ENCODE measurements around the gene NADSYN1. TPM values are rescaled to one million over a fixed set of nuclear protein-coding genes. Genes with fewer than 3 reads are reported as not detected.
"Not testable (repeated sequence)": the region's sequence is repeated elsewhere in the genome, so short reads cannot be mapped to it uniquely, and the experiment has no call there.

Gene NADSYN1
- total RNA-seq, 1 experiment from 2014 or later: 35.5 TPM

- no peak overlapping the region for H3K27ac ChIP-seq (ENCODE audit: low read depth, low read length, poor library complexity, severe bottlenecking)
- no peaks in the 10 kb centered on the region for H3K4me1 ChIP-seq (ENCODE audit: insufficient read depth, low read length, poor library complexity, severe bottlenecking)
- no peak overlapping the region for H3K4me3 ChIP-seq (ENCODE audit: low read depth, low read length, poor library complexity, severe bottlenecking)
- DNase-seq (ENCODE audit: low spot score): no peak
- H3K27me3 ChIP-seq (replicated peaks; ENCODE audit: insufficient read depth, low read depth, low read length, poor library complexity): no peaks in the 10 kb centered on the region
- no TSS peak for BruUV-seq (replicated peaks)
- no peak for TF ChIP-seq EZH2 (IDR thresholded peaks at IDR 0.05; ENCODE audit: borderline replicate concordance, low read depth, low read length, poor library complexity, severe bottlenecking)
- TF ChIP-seq, protein P1, sequence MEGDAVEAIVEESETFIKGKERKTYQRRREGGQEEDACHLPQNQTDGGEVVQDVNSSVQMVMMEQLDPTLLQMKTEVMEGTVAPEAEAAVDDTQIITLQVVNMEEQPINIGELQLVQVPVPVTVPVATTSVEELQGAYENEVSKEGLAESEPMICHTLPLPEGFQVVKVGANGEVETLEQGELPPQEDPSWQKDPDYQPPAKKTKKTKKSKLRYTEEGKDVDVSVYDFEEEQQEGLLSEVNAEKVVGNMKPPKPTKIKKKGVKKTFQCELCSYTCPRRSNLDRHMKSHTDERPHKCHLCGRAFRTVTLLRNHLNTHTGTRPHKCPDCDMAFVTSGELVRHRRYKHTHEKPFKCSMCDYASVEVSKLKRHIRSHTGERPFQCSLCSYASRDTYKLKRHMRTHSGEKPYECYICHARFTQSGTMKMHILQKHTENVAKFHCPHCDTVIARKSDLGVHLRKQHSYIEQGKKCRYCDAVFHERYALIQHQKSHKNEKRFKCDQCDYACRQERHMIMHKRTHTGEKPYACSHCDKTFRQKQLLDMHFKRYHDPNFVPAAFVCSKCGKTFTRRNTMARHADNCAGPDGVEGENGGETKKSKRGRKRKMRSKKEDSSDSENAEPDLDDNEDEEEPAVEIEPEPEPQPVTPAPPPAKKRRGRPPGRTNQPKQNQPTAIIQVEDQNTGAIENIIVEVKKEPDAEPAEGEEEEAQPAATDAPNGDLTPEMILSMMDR (conservative IDR thresholded peaks at IDR 0.05; ENCODE audit: low read depth, low read length): no peak
- intact Hi-C loops (cut with micrococcal nuclease; ENCODE audit: unreplicated experiment): no loop called here
- no peaks in the 10 kb centered on the region for H3K9me3 ChIP-seq (ENCODE audit: low read depth, low read length, poor library complexity, severe bottlenecking)
- ChIA-PET CTCF (no interaction called here), POLR2A (ENCODE audit: low non-redundant PET) (no interaction called here)
- H3K36me3 ChIP-seq (ENCODE audit: insufficient read depth, low read length, poor library complexity, severe bottlenecking): no peaks in the 10 kb centered on the region
These were observed 86.0 kb downstream of the NADSYN1 start for GRCh38 chr11:71539017-71539416.

- CTCF ChIA-PET; intact Hi-C loops (cut with micrococcal nuclease; ENCODE audit: unreplicated experiment); H3K36me3 ChIP-seq (ENCODE audit: insufficient read depth, low read length, poor library complexity, severe bottlenecking); BruUV-seq (replicated peaks); H3K9me3 ChIP-seq (ENCODE audit: low read depth, low read length, poor library complexity, severe bottlenecking); DNase-seq (ENCODE audit: low spot score); H3K4me3 ChIP-seq (ENCODE audit: low read depth, low read length, poor library complexity, severe bottlenecking); H3K4me1 ChIP-seq (ENCODE audit: insufficient read depth, low read length, poor library complexity, severe bottlenecking); POLR2A ChIA-PET (ENCODE audit: low non-redundant PET); H3K27me3 ChIP-seq (replicated peaks; ENCODE audit: insufficient read depth, low read depth, low read length, poor library complexity); H3K27ac ChIP-seq (ENCODE audit: low read depth, low read length, poor library complexity, severe bottlenecking): not testable (repeated sequence)
These were observed 87.0 kb downstream of the NADSYN1 start for GRCh38 chr11:71539971-71540370.

DNA sequence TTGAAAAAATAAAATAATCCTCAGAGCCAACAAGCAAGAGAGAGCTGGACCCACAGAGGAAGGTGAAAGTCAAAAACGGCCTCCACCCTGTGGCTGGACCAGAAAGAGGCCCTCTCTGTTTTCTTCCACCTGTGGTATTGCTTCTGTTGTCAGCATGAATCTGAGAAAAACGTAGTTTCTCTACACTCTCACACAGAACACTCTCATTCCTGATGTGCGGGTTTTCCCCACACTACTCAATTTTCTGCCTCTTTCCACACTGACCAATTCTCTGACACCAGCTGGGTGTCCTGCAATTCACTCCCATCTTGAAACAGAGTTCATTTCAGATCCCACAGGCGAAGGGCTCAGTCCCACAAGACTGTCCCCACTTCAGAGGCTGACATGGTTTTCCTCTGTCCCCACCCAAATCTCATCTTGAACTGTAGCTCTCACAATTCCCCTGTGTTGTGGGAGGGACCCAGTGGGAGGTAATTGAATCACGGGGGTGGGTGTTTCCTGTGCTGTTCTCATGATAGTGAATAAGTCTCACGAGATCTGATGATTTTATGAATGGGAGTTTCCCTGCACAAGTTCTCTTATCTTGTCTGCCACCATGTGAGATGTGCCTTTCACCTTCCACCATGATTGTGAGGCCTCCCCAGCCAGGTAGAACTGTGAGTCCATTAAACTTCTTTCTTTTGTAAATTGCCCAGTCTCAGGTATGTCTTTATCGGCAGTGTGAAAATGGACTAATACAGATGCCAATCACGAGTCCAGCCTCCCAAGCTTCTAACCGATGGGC lies 87.7 kb downstream of the NADSYN1 start:
- H3K4me3 ChIP-seq (ENCODE audit: low read depth, low read length, poor library complexity, severe bottlenecking); H3K9me3 ChIP-seq (ENCODE audit: low read depth, low read length, poor library complexity, severe bottlenecking); H3K36me3 ChIP-seq (ENCODE audit: insufficient read depth, low read length, poor library complexity, severe bottlenecking); POLR2A ChIA-PET (ENCODE audit: low non-redundant PET); H3K27ac ChIP-seq (ENCODE audit: low read depth, low read length, poor library complexity, severe bottlenecking); intact Hi-C loops (cut with micrococcal nuclease; ENCODE audit: unreplicated experiment); H3K4me1 ChIP-seq (ENCODE audit: insufficient read depth, low read length, poor library complexity, severe bottlenecking); DNase-seq (ENCODE audit: low spot score); BruUV-seq (replicated peaks); H3K27me3 ChIP-seq (replicated peaks; ENCODE audit: insufficient read depth, low read depth, low read length, poor library complexity); CTCF ChIA-PET: not testable (repeated sequence)

- Histone ChIP-seq H3K4me3 (ENCODE audit: low read depth, low read length, poor library complexity, severe bottlenecking) (no peak overlapping the region), H3K36me3 (ENCODE audit: insufficient read depth, low read length, poor library complexity, severe bottlenecking) (no peaks in the 10 kb centered on the region), H3K4me1 (ENCODE audit: insufficient read depth, low read length, poor library complexity, severe bottlenecking) (no peaks in the 10 kb centered on the region), H3K9me3 (ENCODE audit: low read depth, low read length, poor library complexity, severe bottlenecking) (no peaks in the 10 kb centered on the region), H3K27ac (ENCODE audit: low read depth, low read length, poor library complexity, severe bottlenecking) (no peak overlapping the region), H3K27me3 (replicated peaks; ENCODE audit: insufficient read depth, low read depth, low read length, poor library complexity) (no peaks in the 10 kb centered on the region)
- BruUV-seq (replicated peaks): no TSS peak
- CTCF ChIA-PET: interaction anchor here (0.6 kb wide), 1 partner anchor 260 kb away, joined by 6 read pairs; no protein-coding TSS in a partner anchor
- TF ChIP-seq, protein P1 (conservative IDR thresholded peaks at IDR 0.05; ENCODE audit: low read depth, low read length): no peak
- no peak for TF ChIP-seq EZH2 (IDR thresholded peaks at IDR 0.05; ENCODE audit: borderline replicate concordance, low read depth, low read length, poor library complexity, severe bottlenecking)
- DNase-seq (ENCODE audit: low spot score): no peak
- POLR2A ChIA-PET (ENCODE audit: low non-redundant PET): no interaction called here
- intact Hi-C loops (cut with micrococcal nuclease; ENCODE audit: unreplicated experiment): no loop called here
These were observed 89.4 kb downstream of the NADSYN1 start for GRCh38 chr11:71542382-71542781.
